GM15510 (cell line): ENCODE results near the gene PSMB11.

Experiments used
- POLR2A ChIP-seq: IDR thresholded peaks from 3 replicates; pipeline ENCODE4 v1.6.1; 2011; ENCODE audit warnings: borderline replicate concordance; ENCODE audit not compliant: insufficient read length; ENCODE audit errors: extremely low read depth

PSMB11 gene

DNA sequence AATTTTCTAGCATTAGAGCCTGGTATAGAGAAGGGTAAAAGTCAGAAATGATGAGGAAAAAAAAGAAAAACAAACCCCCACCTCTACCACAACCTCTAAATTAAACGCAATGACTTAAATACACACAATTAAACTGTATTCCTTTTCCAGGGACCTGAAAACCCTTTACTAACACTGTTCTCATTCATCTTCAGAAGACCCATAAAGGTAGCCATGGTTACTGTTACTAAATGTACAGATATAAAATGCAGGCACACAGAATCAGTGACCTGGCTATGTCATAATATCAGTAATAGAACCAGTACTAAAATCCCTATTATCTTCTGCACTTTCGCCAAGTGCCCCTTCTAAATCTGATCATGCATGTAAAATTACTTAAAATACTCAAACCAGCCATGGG lies 51.5 kb downstream of the PSMB11 start:
- TF ChIP-seq POLR2A: no peak
